A673 (cell line): ENCODE data around the gene NR5A1. TPM values are rescaled to one million over a fixed set of nuclear protein-coding genes. Genes with fewer than 3 reads are reported as not detected.

Experiments
- BruUV-seq: library from RNA; stranded (reverse); fragments of 400-500 nt; replicated peaks from 2 replicates; lab custom pipeline; 2021; lab: Mats Ljungman, UMichigan
- CTCF ChIA-PET: fragments of 300-600 bp; sonication (Branson Sonifier 250); formaldehyde crosslinking; loops from one replicate; lab custom pipeline; 2022; ENCODE audit warnings: antibody characterized with exemption; lab: Charles Lee
- POLR2A ChIA-PET: fragments of 300-600 bp; sonication (Branson Sonifier 250); formaldehyde crosslinking; loops from one replicate; lab custom pipeline; 2022; ENCODE audit warnings: antibody characterized with exemption; ENCODE audit not compliant: low non-redundant PET; lab: Charles Lee
- DNase-seq: peaks from one replicate; pipeline ENCODE4 v3.0.0-alpha.2; 2015; ENCODE audit warnings: low spot score
- H3K27ac ChIP-seq: fragments of 200-600 bp; sonication (generic); 2 replicates; pipeline ENCODE4 v1.5.1; 2016; ENCODE audit warnings: mixed run types, low read depth, mild to moderate bottlenecking, mixed read lengths, antibody characterized with exemption, low read length; ENCODE audit not compliant: poor library complexity, severe bottlenecking
- H3K27me3 ChIP-seq: fragments of 200-600 bp; sonication (generic); replicated peaks from 2 replicates; pipeline ENCODE4 v1.6.1; 2017; ENCODE audit warnings: mixed run types, low read depth, mild to moderate bottlenecking, mixed read lengths, antibody characterized with exemption, low read length; ENCODE audit not compliant: insufficient read depth, poor library complexity
- H3K36me3 ChIP-seq: fragments of 200-600 bp; sonication (generic); 2 replicates; pipeline ENCODE4 v1.6.1; 2016; ENCODE audit warnings: mixed run types, mild to moderate bottlenecking, mixed read lengths, antibody characterized with exemption, low read length; ENCODE audit not compliant: insufficient read depth, poor library complexity, severe bottlenecking
- H3K4me1 ChIP-seq: fragments of 200-600 bp; sonication (generic); 2 replicates; pipeline ENCODE4 v1.6.1; 2017; ENCODE audit warnings: mixed run types, mild to moderate bottlenecking, mixed read lengths, antibody characterized with exemption, low read length; ENCODE audit not compliant: insufficient read depth, poor library complexity, severe bottlenecking
- H3K4me3 ChIP-seq: fragments of 200-600 bp; sonication (generic); 2 replicates; pipeline ENCODE4 v1.5.1; 2016; ENCODE audit warnings: low read depth, mixed run types, mild to moderate bottlenecking, mixed read lengths, low read length; ENCODE audit not compliant: poor library complexity, severe bottlenecking
- H3K9me3 ChIP-seq: fragments of 200-600 bp; sonication (generic); 2 replicates; pipeline ENCODE4 v1.6.1; 2016; ENCODE audit warnings: mixed run types, low read depth, mild to moderate bottlenecking, mixed read lengths, antibody characterized with exemption, low read length; ENCODE audit not compliant: poor library complexity, severe bottlenecking
- CTCF ChIP-seq: fragments of 300-800, 200-600 bp; sonication (generic); conservative IDR thresholded peaks from 2 replicates; pipeline ENCODE4 v1.5.1; 2017; ENCODE audit warnings: low read depth, mild to moderate bottlenecking, antibody characterized with exemption, low read length, moderate library complexity, mixed read lengths
- EZH2 ChIP-seq: fragments of 200-600 bp; sonication (generic); IDR thresholded peaks from 2 replicates; pipeline ENCODE4 v1.6.1; 2017; ENCODE audit warnings: borderline replicate concordance, low read depth, mild to moderate bottlenecking, mixed read lengths, antibody characterized with exemption, low read length; ENCODE audit not compliant: poor library complexity, severe bottlenecking
- intact Hi-C: fragments of 100-400 bp; cut with micrococcal nuclease; formaldehyde crosslinking; loops from one replicate; pipeline ENCODE4 v1.10.0; 2022; ENCODE audit not compliant: unreplicated experiment
- total RNA-seq: library from RNA; stranded (reverse); gene quantifications from 2 replicates; pipeline ENCODE4 v1.2.3, GENCODE V29; 2021

NR5A1 gene
- total RNA-seq, 1 experiment from 2014 or later = not detected

GRCh38 chr9:124443625-124444024, 63.6 kb downstream of the NR5A1 start:
- H3K36me3 ChIP-seq = no peaks in the 10 kb centered on the region
- no peak overlapping the region for H3K4me3 ChIP-seq
- CTCF ChIA-PET = interaction anchor here (0.6 kb wide), 1 partner anchor 23 kb away, joined by 6 read pairs; no protein-coding TSS in a partner anchor
- intact Hi-C loops = no loop called here
- DNase-seq = no peak
- H3K27me3 ChIP-seq = no peaks in the 10 kb centered on the region
- no TSS peak for BruUV-seq
- H3K9me3 ChIP-seq = no peaks in the 10 kb centered on the region
- POLR2A ChIA-PET = interaction anchor here (0.6 kb wide), 1 partner anchor 64 kb away, joined by 4 read pairs; no protein-coding TSS in a partner anchor
- H3K4me1 ChIP-seq = no peaks in the 10 kb centered on the region
- no peak overlapping the region for H3K27ac ChIP-seq
- no peak for TF ChIP-seq EZH2
- TF ChIP-seq CTCF = no peak

GRCh38 chr9:124442826-124443225, 64.4 kb downstream of the NR5A1 start:
- Histone ChIP-seq H3K9me3 (no peaks in the 10 kb centered on the region), H3K4me1 (no peaks in the 10 kb centered on the region), H3K4me3 (no peak overlapping the region), H3K36me3 (no peaks in the 10 kb centered on the region), H3K27me3 (no peaks in the 10 kb centered on the region), H3K27ac (no peak overlapping the region)
- intact Hi-C loops = no loop called here
- ChIA-PET POLR2A (no interaction called here), CTCF (no interaction called here)
- no peak for DNase-seq
- BruUV-seq = no TSS peak
- TF ChIP-seq EZH2 (no peak), CTCF (no peak)

GRCh38 chr9:124442379-124442778, 64.8 kb downstream of the NR5A1 start:
- intact Hi-C loops = no loop called here
- CTCF ChIA-PET = no interaction called here
- TF ChIP-seq EZH2 (no peak), CTCF (no peak)
- Histone ChIP-seq H3K27me3 (no peaks in the 10 kb centered on the region), H3K4me1 (no peaks in the 10 kb centered on the region), H3K9me3 (no peaks in the 10 kb centered on the region), H3K36me3 (no peaks in the 10 kb centered on the region), H3K27ac (no peak overlapping the region), H3K4me3 (no peak overlapping the region)
- DNase-seq = no peak
- POLR2A ChIA-PET = no interaction called here
- no TSS peak for BruUV-seq
